WTC11 (cell line): ENCODE data around the gene SRSF1. TPM values are rescaled to one million over a fixed set of nuclear protein-coding genes. Genes with fewer than 3 reads are reported as not detected.
A peak's percentile ranks its signal among the peaks of the same experiment; 100 is the strongest.

Experiments
- ATAC-seq: fragments of 200-7000 bp; cut with Tn5 transposase; 2 replicates; pipeline ENCODE4 v1.10.0; 2021; ENCODE audit warnings: mild to moderate bottlenecking, moderate library complexity
- CTCF ChIA-PET: fragments of 300-600 bp; sonication (Branson Sonifier 250); formaldehyde crosslinking; loops from one replicate; lab custom pipeline; 2021; ENCODE audit warnings: antibody characterized with exemption; lab: Charles Lee
- POLR2A ChIA-PET: fragments of 350-600 bp; sonication (Branson Sonifier 250); formaldehyde crosslinking; loops from one replicate; lab custom pipeline; 2021; ENCODE audit warnings: antibody characterized with exemption; lab: Charles Lee
- DNase-seq: peaks from one replicate; pipeline ENCODE4 v3.0.0; 2021; ENCODE audit warnings: low spot score
- H3K27ac Mint-ChIP-seq: 2 replicates; pipeline ENCODE4 v1.8.0; 2021; ENCODE audit warnings: mixed read lengths
- H3K27me3 Mint-ChIP-seq: 2 replicates; pipeline ENCODE4 v1.8.0; 2021; ENCODE audit warnings: low read depth, mild to moderate bottlenecking, moderate library complexity, mixed read lengths
- H3K36me3 Mint-ChIP-seq: 2 replicates; pipeline ENCODE4 v1.8.0; 2021; ENCODE audit warnings: mixed read lengths
- H3K4me1 Mint-ChIP-seq: 2 replicates; pipeline ENCODE4 v1.8.0; 2022; ENCODE audit warnings: mixed read lengths
- H3K4me3 Mint-ChIP-seq: 2 replicates; pipeline ENCODE4 v1.8.0; 2021; ENCODE audit warnings: mild to moderate bottlenecking, moderate library complexity, mixed read lengths
- H3K9me3 Mint-ChIP-seq: 2 replicates; pipeline ENCODE4 v1.8.0; 2021; ENCODE audit warnings: mixed read lengths
- ATF3 ChIP-seq: sonication (generic); formaldehyde crosslinking; conservative IDR thresholded peaks from 2 replicates; pipeline ENCODE4 v1.8.1; 2022; ENCODE audit warnings: mild to moderate bottlenecking, missing genetic modification reagents
- ATF6 ChIP-seq: sonication (generic); formaldehyde crosslinking; IDR thresholded peaks from 2 replicates; pipeline ENCODE4 v1.8.1; 2023; ENCODE audit warnings: mild to moderate bottlenecking, missing genetic modification reagents
- CREM ChIP-seq: sonication (generic); formaldehyde crosslinking; IDR thresholded peaks from 2 replicates; pipeline ENCODE4 v1.8.1; 2022; ENCODE audit warnings: mild to moderate bottlenecking, missing genetic modification reagents, moderate library complexity
- E2F5 ChIP-seq: sonication (generic); formaldehyde crosslinking; IDR thresholded peaks from 2 replicates; pipeline ENCODE4 v1.8.1; 2022; ENCODE audit warnings: mild to moderate bottlenecking, moderate library complexity, missing genetic modification reagents
- ERG ChIP-seq: fragments of 250-450 bp; sonication (Bioruptor Pico); IDR thresholded peaks from 2 replicates; pipeline ENCODE4 v1.8.0; 2021; ENCODE audit warnings: mild to moderate bottlenecking
- JUN ChIP-seq: sonication (generic); formaldehyde crosslinking; IDR thresholded peaks from 2 replicates; pipeline ENCODE4 v1.8.0; 2023; ENCODE audit warnings: mild to moderate bottlenecking, missing genetic modification reagents
- KAT7 ChIP-seq: sonication (generic); formaldehyde crosslinking; IDR thresholded peaks from 2 replicates; pipeline ENCODE4 v1.8.1; 2023; ENCODE audit warnings: missing genetic modification reagents, mild to moderate bottlenecking, borderline replicate concordance
- MXD4 ChIP-seq: fragments of 250-450 bp; sonication (Bioruptor Pico); IDR thresholded peaks from 2 replicates; pipeline ENCODE4 v1.8.0; 2021; ENCODE audit warnings: mild to moderate bottlenecking, moderate library complexity, borderline replicate concordance
- MYBL2 ChIP-seq: sonication (generic); formaldehyde crosslinking; IDR thresholded peaks from 2 replicates; pipeline ENCODE4 v1.8.1; 2023; ENCODE audit warnings: mild to moderate bottlenecking, moderate library complexity, missing genetic modification reagents
- SMAD3 ChIP-seq: sonication (generic); formaldehyde crosslinking; IDR thresholded peaks from 2 replicates; pipeline ENCODE4 v1.8.0; 2022; ENCODE audit warnings: missing genetic modification reagents, mild to moderate bottlenecking, borderline replicate concordance
- STAT6 ChIP-seq: sonication (generic); formaldehyde crosslinking; conservative IDR thresholded peaks from 2 replicates; pipeline ENCODE4 v1.8.1; 2023; ENCODE audit warnings: mild to moderate bottlenecking, low read depth, missing genetic modification reagents, moderate library complexity
- TEAD4 ChIP-seq: sonication (generic); formaldehyde crosslinking; IDR thresholded peaks from 2 replicates; pipeline ENCODE4 v1.8.0; 2022; ENCODE audit warnings: mild to moderate bottlenecking, missing genetic modification reagents
- ZMAT4 ChIP-seq: fragments of 250-450 bp; sonication (Bioruptor Pico); IDR thresholded peaks from 2 replicates; pipeline ENCODE4 v1.9.0; 2021; ENCODE audit warnings: mild to moderate bottlenecking
- ZNF263 ChIP-seq: sonication (generic); formaldehyde crosslinking; IDR thresholded peaks from 2 replicates; pipeline ENCODE4 v1.8.1; 2022; ENCODE audit warnings: low read depth, mild to moderate bottlenecking, moderate library complexity, missing genetic modification reagents
- ZNF425 ChIP-seq: fragments of 250-450 bp; sonication (Bioruptor Pico); conservative IDR thresholded peaks from 2 replicates; pipeline ENCODE4 v1.9.0; 2021; ENCODE audit warnings: mild to moderate bottlenecking
- ZNF532 ChIP-seq: fragments of 250-450 bp; sonication (Bioruptor Pico); IDR thresholded peaks from 2 replicates; pipeline ENCODE4 v1.9.0; 2021; ENCODE audit warnings: mild to moderate bottlenecking, borderline replicate concordance
- total RNA-seq: library from RNA; stranded (reverse); gene quantifications from 3 replicates; pipeline ENCODE4 v1.2.3, GENCODE V29; 2021

The SRSF1 gene
- total RNA-seq, 1 experiment from 2014 or later, result 387 TPM

DNA sequence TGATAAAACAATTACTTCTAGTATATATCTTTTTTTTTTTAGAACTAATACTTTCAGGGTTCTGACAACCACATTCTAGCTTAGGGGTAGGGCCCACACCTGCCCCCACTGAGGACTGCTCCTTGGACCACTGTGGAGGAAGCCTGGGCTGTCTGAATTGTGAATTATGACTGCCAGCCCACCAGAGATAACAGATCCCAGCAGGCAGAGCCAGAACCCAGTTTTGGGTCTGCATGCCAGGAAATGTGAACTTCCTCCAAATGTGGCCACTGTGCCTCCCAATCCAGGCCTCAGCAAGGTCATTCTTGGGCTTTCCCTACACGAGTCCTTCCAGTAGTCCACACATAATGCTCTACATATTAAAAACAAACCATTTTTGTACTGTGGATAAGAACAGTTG lies 34.9 kb downstream of the SRSF1 start:
- TF ChIP-seq ZNF532 (no peak), ZNF263 (no peak), JUN (CRISPR knock-in tag) (no peak)
- H3K4me3 Mint-ChIP-seq, result no peak overlapping the region
- 0 out of 2 replicates have a peak, but pooled peaks cover 4% of the 10 kb centered on the region for H3K9me3 Mint-ChIP-seq
- H3K27me3 Mint-ChIP-seq, result no peaks in the 10 kb centered on the region
- DNase-seq, result no peak
- no peak for ATAC-seq
- H3K4me1 Mint-ChIP-seq, result peaks cover 8% of the 10 kb centered on the region
- ChIA-PET POLR2A (no interaction called here), CTCF (interaction anchor here (0.7 to 1.3 kb wide), 2 partner anchors 54 to 80 kb away, joined by 3 to 5 read pairs; no protein-coding TSS in a partner anchor)
- H3K36me3 Mint-ChIP-seq, result peaks cover 34% of the 10 kb centered on the region
- H3K27ac Mint-ChIP-seq, result peak overlapping the region; percentile 57

- H3K4me1 Mint-ChIP-seq, result peaks cover 8% of the 10 kb centered on the region
- DNase-seq (no peak), ATAC-seq (no peak)
- POLR2A ChIA-PET, result interaction anchor here (0.6 kb wide), 1 partner anchor 147 kb away, joined by 5 read pairs; no protein-coding TSS in a partner anchor
- no peak overlapping the region for H3K4me3 Mint-ChIP-seq
- 0 out of 2 replicates have a peak, but pooled peaks cover 4% of the 10 kb centered on the region for H3K9me3 Mint-ChIP-seq
- peak overlapping the region; percentile 38; the same call in 1 of the 2 replicates for H3K27ac Mint-ChIP-seq
- CTCF ChIA-PET, result interaction anchor here (1.3 to 1.4 kb wide), 2 partner anchors 16 to 79 kb away, joined by 3 to 5 read pairs; no protein-coding TSS in a partner anchor
- peaks cover 28% of the 10 kb centered on the region for H3K36me3 Mint-ChIP-seq
- no peaks in the 10 kb centered on the region; the same call in 1 of the 2 replicates for H3K27me3 Mint-ChIP-seq
- no peak for TF ChIP-seq MXD4 (CRISPR knock-in tag)
- TF ChIP-seq ATF6 (CRISPR knock-in tag), result no peak
- TF ChIP-seq KAT7 (CRISPR knock-in tag), result no peak
- TF ChIP-seq ZNF425 (CRISPR knock-in tag), result no peak
- no peak for TF ChIP-seq CREM
- no peak for TF ChIP-seq SMAD3 (CRISPR knock-in tag)
- TF ChIP-seq MYBL2 (CRISPR knock-in tag), result no peak
- TF ChIP-seq ERG (CRISPR knock-in tag), result no peak
- TF ChIP-seq TEAD4 (CRISPR knock-in tag), result no peak
- no peak for TF ChIP-seq ZMAT4
- no peak for TF ChIP-seq STAT6 (CRISPR knock-in tag)
- TF ChIP-seq ATF3 (CRISPR knock-in tag), result no peak
- no peak for TF ChIP-seq E2F5
Observed at GRCh38 chr17:57971572-57971971, 35.5 kb downstream of the SRSF1 start.
